HG03064 (cell line): ENCODE results near the gene GMCL1.

Experiments
- ATAC-seq: cut with Tn5 transposase; IDR thresholded peaks from one replicate; pipeline ENCODE4 v1.9.1; 2021; ENCODE audit warnings: low read depth; ENCODE audit not compliant: unreplicated experiment

GMCL1 gene

GRCh38 chr2:69829256-69830044 is at the start of gene GMCL1:
GMCL1 (plus strand) TSS chr2:69829660; CDS start chr2:69829893, 233 bp downstream.
- ATAC-seq = peak; percentile 85

GRCh38 chr2:69780921-69781320 is 48.5 kb upstream of the GMCL1 start:
- no peak for ATAC-seq

GRCh38 chr2:69781321-69782248 is 47.9 kb upstream of the GMCL1 start:
- ATAC-seq = no peak

GRCh38 chr2:69784228-69784627 is 45.2 kb upstream of the GMCL1 start:
- ATAC-seq = no peak

GRCh38 chr2:69785358-69785757 is 44.1 kb upstream of the GMCL1 start:
- ATAC-seq = no peak

- no peak for ATAC-seq
Measured at GRCh38 chr2:69786052-69786560, 43.4 kb upstream of the GMCL1 start.

- ATAC-seq = no peak
Measured at GRCh38 chr2:69789175-69789721, 40.2 kb upstream of the GMCL1 start.

- ATAC-seq = no peak
Measured at GRCh38 chr2:69789772-69790600, 39.5 kb upstream of the GMCL1 start.

- ATAC-seq = no peak
Measured at GRCh38 chr2:69790601-69790959, 38.9 kb upstream of the GMCL1 start.

- no peak for ATAC-seq
Measured at GRCh38 chr2:69791045-69791444, 38.4 kb upstream of the GMCL1 start.

GRCh38 chr2:69796174-69796573 is 33.3 kb upstream of the GMCL1 start:
- ATAC-seq = no peak

- ATAC-seq = no peak
Measured at GRCh38 chr2:69797235-69797634, 32.2 kb upstream of the GMCL1 start.

- ATAC-seq = no peak
Measured at GRCh38 chr2:69797836-69798289, 31.6 kb upstream of the GMCL1 start.

GRCh38 chr2:69798290-69798908 is 31.1 kb upstream of the GMCL1 start:
- no peak for ATAC-seq

- ATAC-seq = no peak
Measured at GRCh38 chr2:69798909-69799526, 30.4 kb upstream of the GMCL1 start.

- no peak for ATAC-seq
Measured at GRCh38 chr2:69801745-69802290, 27.6 kb upstream of the GMCL1 start.

- ATAC-seq = peak; percentile 50
Measured at GRCh38 chr2:69802781-69803367, 26.6 kb upstream of the GMCL1 start.

GRCh38 chr2:69804416-69804815 is 25.0 kb upstream of the GMCL1 start:
- ATAC-seq = no peak

- ATAC-seq = no peak
Measured at GRCh38 chr2:69805887-69806286, 23.6 kb upstream of the GMCL1 start.
